PC-3 (cell line): ENCODE measurements around the gene SMYD3. TPM values are rescaled to one million over a fixed set of nuclear protein-coding genes. Genes with fewer than 3 reads are reported as not detected.

Experiments used
- ATAC-seq: fragments of 200-7000 bp; cut with Tn5 transposase; 2 replicates; pipeline ENCODE4 v1.9.1; 2020; ENCODE audit warnings: mild to moderate bottlenecking, moderate library complexity
- BruUV-seq: library from RNA; stranded (reverse); fragments of 400-500 nt; replicated peaks from 2 replicates; lab custom pipeline; 2021; lab: Mats Ljungman, UMichigan
- CTCF ChIA-PET: fragments of 300-600 bp; sonication (Branson Sonifier 250); formaldehyde crosslinking; loops from one replicate; lab custom pipeline; 2022; ENCODE audit warnings: antibody characterized with exemption; lab: Charles Lee
- POLR2A ChIA-PET: fragments of 300-600 bp; sonication (Branson Sonifier 250); formaldehyde crosslinking; loops from one replicate; lab custom pipeline; 2022; ENCODE audit warnings: antibody characterized with exemption; ENCODE audit not compliant: unreplicated experiment; lab: Charles Lee
- DNase-seq: peaks from one replicate; pipeline ENCODE4 v3.0.0-alpha.2; 2015
- H2AFZ ChIP-seq: fragments of 300-600 bp; sonication (generic); 2 replicates; pipeline ENCODE4 v1.6.0; 2016; ENCODE audit warnings: antibody characterized with exemption, low read length
- H3F3A ChIP-seq: fragments of 300-600 bp; sonication (generic); one replicate; pipeline ENCODE4 v1.6.0; 2017; ENCODE audit warnings: antibody characterized with exemption, low read length, control low read depth, mild to moderate bottlenecking; ENCODE audit not compliant: unreplicated experiment
- H3K27ac ChIP-seq: fragments of 300-600 bp; sonication (generic); 2 replicates; pipeline ENCODE4 v1.5.1; 2016; ENCODE audit warnings: mild to moderate bottlenecking, low read length
- H3K27me3 ChIP-seq: fragments of 300-600 bp; sonication (generic); 2 replicates; pipeline ENCODE4 v1.6.1; 2016; ENCODE audit warnings: low read length, mixed read lengths
- H3K36me3 ChIP-seq: fragments of 300-600 bp; sonication (generic); 2 replicates; pipeline ENCODE4 v1.6.1; 2016; ENCODE audit warnings: low read depth, mixed run types, low read length, mixed read lengths
- H3K4me1 ChIP-seq: fragments of 300-600 bp; sonication (generic); 2 replicates; pipeline ENCODE4 v1.5.1; 2016; ENCODE audit warnings: low read length; ENCODE audit not compliant: insufficient read depth
- H3K4me2 ChIP-seq: fragments of 300-600 bp; sonication (generic); 2 replicates; pipeline ENCODE4 v1.6.0; 2016; ENCODE audit warnings: low read length
- H3K4me3 ChIP-seq: fragments of 300-600 bp; sonication (generic); 2 replicates; pipeline ENCODE4 v1.5.1; 2016; ENCODE audit warnings: mild to moderate bottlenecking, low read length, mixed read lengths
- H3K79me2 ChIP-seq: fragments of 300-600 bp; sonication (generic); 2 replicates; pipeline ENCODE4 v1.6.1; 2017; ENCODE audit warnings: low read length, mixed read lengths
- H3K9ac ChIP-seq: fragments of 300-600 bp; sonication (generic); 2 replicates; pipeline ENCODE4 v1.6.0; 2016; ENCODE audit warnings: mild to moderate bottlenecking, low read length
- H3K9me2 ChIP-seq: fragments of 300-600 bp; sonication (generic); replicated peaks from 2 replicates; pipeline ENCODE4 v1.6.1; 2016; ENCODE audit warnings: mixed run types, low read length, mixed read lengths
- H3K9me3 ChIP-seq: fragments of 300-600 bp; sonication (generic); 2 replicates; pipeline ENCODE4 v1.6.1; 2016; ENCODE audit warnings: low read length, mixed read lengths
- H4K20me1 ChIP-seq: fragments of 300-600 bp; sonication (generic); 2 replicates; pipeline ENCODE4 v1.6.1; 2016; ENCODE audit warnings: low read length, mixed read lengths
- EZH2 ChIP-seq: fragments of 300-600 bp; sonication (generic); IDR thresholded peaks from one replicate; pipeline ENCODE4 v1.6.1; 2017; ENCODE audit warnings: antibody characterized with exemption, mild to moderate bottlenecking, low read length; ENCODE audit not compliant: unreplicated experiment
- EZH2phosphoT487 ChIP-seq: fragments of 300-600 bp; sonication (generic); IDR thresholded peaks from 2 replicates; pipeline ENCODE4 v1.6.1; 2018; ENCODE audit warnings: mild to moderate bottlenecking, antibody characterized with exemption, low read length, borderline replicate concordance
- intact Hi-C: fragments of 100-400 bp; cut with micrococcal nuclease; formaldehyde crosslinking; loops from 2 replicates; pipeline ENCODE4 v1.9.0; 2023
- total RNA-seq: library from RNA; depleted of rRNA; stranded (reverse); fragments of >200 nt; gene quantifications from 2 replicates; pipeline ENCODE4 v1.2.3, GENCODE V29; 2014
- TF ChIP-seq, protein P1 (sequence below): fragments of 300-600 bp; sonication (generic); conservative IDR thresholded peaks from 2 replicates; pipeline ENCODE4 v1.5.1; 2017; ENCODE audit warnings: antibody characterized with exemption, low read depth, mild to moderate bottlenecking, low read length

SMYD3 gene
- total RNA-seq, 1 experiment from 2014 or later: 33.0 TPM

GRCh38 chr1:246081138-246081702 is 425.9 kb downstream of the SMYD3 start:
- Histone ChIP-seq H3K9me2 (no peaks in the 10 kb centered on the region), H3K9me3 (no peaks in the 10 kb centered on the region), H3K4me3 (no peak overlapping the region), H3F3A (no peaks in the 10 kb centered on the region), H3K4me1 (no peaks in the 10 kb centered on the region), H3K27ac (no peak overlapping the region), H2AFZ (no peak overlapping the region), H4K20me1 (no peaks in the 10 kb centered on the region), H3K79me2 (no peaks in the 10 kb centered on the region), H3K36me3 (no peaks in the 10 kb centered on the region), H3K4me2 (no peak overlapping the region), H3K27me3 (no peaks in the 10 kb centered on the region), H3K9ac (no peak overlapping the region)
- no peak for DNase-seq
- POLR2A ChIA-PET: no interaction called here
- no peak for ATAC-seq
- BruUV-seq: no TSS peak
- TF ChIP-seq EZH2phosphoT487 (no peak), EZH2 (no peak)
- TF ChIP-seq, protein P1, sequence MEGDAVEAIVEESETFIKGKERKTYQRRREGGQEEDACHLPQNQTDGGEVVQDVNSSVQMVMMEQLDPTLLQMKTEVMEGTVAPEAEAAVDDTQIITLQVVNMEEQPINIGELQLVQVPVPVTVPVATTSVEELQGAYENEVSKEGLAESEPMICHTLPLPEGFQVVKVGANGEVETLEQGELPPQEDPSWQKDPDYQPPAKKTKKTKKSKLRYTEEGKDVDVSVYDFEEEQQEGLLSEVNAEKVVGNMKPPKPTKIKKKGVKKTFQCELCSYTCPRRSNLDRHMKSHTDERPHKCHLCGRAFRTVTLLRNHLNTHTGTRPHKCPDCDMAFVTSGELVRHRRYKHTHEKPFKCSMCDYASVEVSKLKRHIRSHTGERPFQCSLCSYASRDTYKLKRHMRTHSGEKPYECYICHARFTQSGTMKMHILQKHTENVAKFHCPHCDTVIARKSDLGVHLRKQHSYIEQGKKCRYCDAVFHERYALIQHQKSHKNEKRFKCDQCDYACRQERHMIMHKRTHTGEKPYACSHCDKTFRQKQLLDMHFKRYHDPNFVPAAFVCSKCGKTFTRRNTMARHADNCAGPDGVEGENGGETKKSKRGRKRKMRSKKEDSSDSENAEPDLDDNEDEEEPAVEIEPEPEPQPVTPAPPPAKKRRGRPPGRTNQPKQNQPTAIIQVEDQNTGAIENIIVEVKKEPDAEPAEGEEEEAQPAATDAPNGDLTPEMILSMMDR: no peak
- intact Hi-C loops: no loop called here
- CTCF ChIA-PET: no interaction called here

DNA sequence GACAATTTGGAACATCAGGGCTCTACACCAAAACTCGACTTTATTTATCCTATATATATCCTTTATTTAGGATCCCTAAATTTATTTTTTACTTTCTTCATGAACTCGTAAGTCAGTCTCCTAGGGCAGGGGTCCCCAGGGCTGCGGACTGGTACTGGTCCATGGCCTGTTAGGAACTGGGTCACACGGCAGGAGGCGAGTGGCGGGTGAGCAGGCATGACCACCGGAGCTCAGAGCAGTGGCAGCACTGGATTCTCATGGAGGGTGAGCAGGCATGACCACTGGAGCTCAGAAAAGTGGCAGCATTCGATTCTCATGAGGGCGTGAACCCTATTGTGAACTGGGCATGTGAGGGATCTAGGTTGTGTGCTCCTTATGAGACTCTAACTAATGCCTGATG is 427.0 kb downstream of the SMYD3 start:
- Histone ChIP-seq H3K27ac (no peak overlapping the region), H3K9me3 (no peaks in the 10 kb centered on the region), H3K9ac (no peak overlapping the region), H4K20me1 (no peaks in the 10 kb centered on the region), H3K4me3 (no peak overlapping the region), H3K27me3 (no peaks in the 10 kb centered on the region), H3K79me2 (no peaks in the 10 kb centered on the region), H3K36me3 (no peaks in the 10 kb centered on the region), H2AFZ (no peak overlapping the region), H3K4me1 (no peaks in the 10 kb centered on the region), H3K9me2 (no peaks in the 10 kb centered on the region), H3K4me2 (no peak overlapping the region), H3F3A (no peaks in the 10 kb centered on the region)
- ChIA-PET POLR2A (no interaction called here), CTCF (no interaction called here)
- BruUV-seq: no TSS peak
- TF ChIP-seq EZH2 (no peak), EZH2phosphoT487 (no peak)
- TF ChIP-seq, protein P1: no peak
- intact Hi-C loops: no loop called here
- ATAC-seq (no peak), DNase-seq (no peak)

GRCh38 chr1:246078888-246079252 is 428.2 kb downstream of the SMYD3 start:
- POLR2A ChIA-PET: no interaction called here
- intact Hi-C loops: no loop called here

More at GRCh38 chr1:246078888-246079252, 428.2 kb downstream of the SMYD3 start:
- CTCF ChIA-PET: no interaction called here
- Histone ChIP-seq H3K27ac (no peak overlapping the region), H3K9me2 (no peaks in the 10 kb centered on the region), H3K36me3 (no peaks in the 10 kb centered on the region), H3K4me2 (no peak overlapping the region), H3K9me3 (no peaks in the 10 kb centered on the region), H3K79me2 (no peaks in the 10 kb centered on the region), H2AFZ (no peak overlapping the region), H3K4me1 (no peaks in the 10 kb centered on the region), H3F3A (no peaks in the 10 kb centered on the region), H4K20me1 (no peaks in the 10 kb centered on the region), H3K27me3 (no peaks in the 10 kb centered on the region), H3K4me3 (no peak overlapping the region), H3K9ac (no peak overlapping the region)
- ATAC-seq (no peak), DNase-seq (no peak)
- no peak for TF ChIP-seq EZH2phosphoT487
- TF ChIP-seq, protein P1: no peak
- no peak for TF ChIP-seq EZH2
- no TSS peak for BruUV-seq
